DND-41 (cell line): ENCODE data around the gene MAPKAPK2.

ENCODE experiments used
- ATAC-seq: fragments of 200-7000 bp; cut with Tn5 transposase; 3 replicates; pipeline ENCODE4 v1.9.1; 2021; ENCODE audit warnings: low read depth; ENCODE audit not compliant: insufficient read depth
- DNase-seq: peaks from one replicate; pipeline ENCODE4 v3.0.0-alpha.2; 2020
- H2AFZ ChIP-seq: 2 replicates; pipeline ENCODE4 v1.6.0; 2012; ENCODE audit warnings: low read depth, low read length
- H3K27ac ChIP-seq: 2 replicates; pipeline ENCODE4 v1.5.1; 2012; ENCODE audit warnings: low read length, inconsistent platforms
- H3K27me3 ChIP-seq: fragments of 200-600 bp; sonication (generic); 2 replicates; pipeline ENCODE4 v1.6.0; 2012; ENCODE audit warnings: low read length, mild to moderate bottlenecking, inconsistent platforms; ENCODE audit not compliant: insufficient read depth, poor library complexity
- H3K36me3 ChIP-seq: 2 replicates; pipeline ENCODE4 v1.5.1; 2012; ENCODE audit warnings: low read length, inconsistent platforms; ENCODE audit not compliant: insufficient read depth
- H3K4me1 ChIP-seq: 2 replicates; pipeline ENCODE4 v1.5.1; 2012; ENCODE audit warnings: mild to moderate bottlenecking, low read length; ENCODE audit not compliant: insufficient read depth
- H3K4me2 ChIP-seq: 2 replicates; pipeline ENCODE4 v1.6.0; 2012; ENCODE audit warnings: mild to moderate bottlenecking, moderate library complexity, low read length, inconsistent platforms; ENCODE audit not compliant: insufficient read depth
- H3K4me3 ChIP-seq, 2 experiments: fragments of 200-600 bp in 1 of 2; shearing (Covaris generic) in 1 of 2; 2 replicates each; pipeline ENCODE4 v1.5.1; 2012 to 2016; ENCODE audit warnings: inconsistent platforms in 2 of 2, low read length in 2 of 2, mild to moderate bottlenecking in 2 of 2, low read depth in 1 of 2, moderate library complexity in 1 of 2
- H3K79me2 ChIP-seq: 2 replicates; pipeline ENCODE4 v1.6.0; 2012; ENCODE audit warnings: low read length, inconsistent platforms; ENCODE audit not compliant: insufficient read depth
- H3K9ac ChIP-seq: 2 replicates; pipeline ENCODE4 v1.6.0; 2012; ENCODE audit warnings: low read depth, mild to moderate bottlenecking, inconsistent platforms, low read length, moderate library complexity
- H3K9me3 ChIP-seq: 2 replicates; pipeline ENCODE4 v1.5.1; 2012; ENCODE audit warnings: low read length, moderate library complexity, mild to moderate bottlenecking, inconsistent platforms; ENCODE audit not compliant: insufficient read depth, severe bottlenecking
- H4K20me1 ChIP-seq: 2 replicates; pipeline ENCODE4 v1.6.0; 2012; ENCODE audit warnings: low read length; ENCODE audit not compliant: insufficient read depth
- EZH2 ChIP-seq: IDR thresholded peaks from 3 replicates; pipeline ENCODE4 v1.6.1; 2012; ENCODE audit warnings: borderline replicate concordance, low read depth, mild to moderate bottlenecking, moderate library complexity, low read length, inconsistent platforms; ENCODE audit not compliant: severe bottlenecking
- TF ChIP-seq, protein P1 (sequence below): IDR thresholded peaks from 2 replicates; pipeline ENCODE4 v1.5.1; 2012; ENCODE audit warnings: borderline replicate concordance, low read length, moderate library complexity, mild to moderate bottlenecking; ENCODE audit not compliant: poor library complexity, severe bottlenecking; ENCODE audit errors: extremely low read depth

The MAPKAPK2 gene

DNA sequence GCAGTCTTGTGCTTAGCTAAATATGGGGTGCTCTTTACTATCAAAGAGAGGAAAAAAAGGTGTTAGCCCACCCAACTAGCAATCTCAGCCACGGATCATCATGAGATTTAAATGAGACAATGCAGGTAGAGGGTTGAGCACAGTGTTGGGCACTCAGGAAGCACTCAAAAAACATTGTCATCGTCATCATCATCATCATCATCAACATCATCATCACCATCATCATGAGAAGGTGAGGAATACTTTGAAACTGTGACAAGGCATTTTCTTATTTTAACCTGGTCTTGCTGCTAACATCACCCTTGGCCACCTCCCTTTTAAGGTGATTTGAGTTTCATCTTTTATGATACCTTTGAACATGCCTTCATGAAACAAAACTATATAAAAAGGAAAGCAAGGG lies 3.3 kb upstream of the MAPKAPK2 start:
- DNase-seq (no peak), ATAC-seq (no peak)
- Histone ChIP-seq H3K4me2 (no peak overlapping the region), H3K27me3 (peaks cover 42% of the 10 kb centered on the region), H3K4me3 (no peak overlapping the region), H3K4me1 (peaks cover 11% of the 10 kb centered on the region), H4K20me1 (peaks cover 3% of the 10 kb centered on the region; the same call in 1 of the 2 replicates), H3K9me3 (no peaks in the 10 kb centered on the region), H3K36me3 (no peaks in the 10 kb centered on the region), H3K79me2 (peaks cover 8% of the 10 kb centered on the region), H3K9ac (no peak overlapping the region), H2AFZ (no peak overlapping the region), H3K27ac (no peak overlapping the region)
- TF ChIP-seq EZH2, result no peak
- TF ChIP-seq, protein P1, sequence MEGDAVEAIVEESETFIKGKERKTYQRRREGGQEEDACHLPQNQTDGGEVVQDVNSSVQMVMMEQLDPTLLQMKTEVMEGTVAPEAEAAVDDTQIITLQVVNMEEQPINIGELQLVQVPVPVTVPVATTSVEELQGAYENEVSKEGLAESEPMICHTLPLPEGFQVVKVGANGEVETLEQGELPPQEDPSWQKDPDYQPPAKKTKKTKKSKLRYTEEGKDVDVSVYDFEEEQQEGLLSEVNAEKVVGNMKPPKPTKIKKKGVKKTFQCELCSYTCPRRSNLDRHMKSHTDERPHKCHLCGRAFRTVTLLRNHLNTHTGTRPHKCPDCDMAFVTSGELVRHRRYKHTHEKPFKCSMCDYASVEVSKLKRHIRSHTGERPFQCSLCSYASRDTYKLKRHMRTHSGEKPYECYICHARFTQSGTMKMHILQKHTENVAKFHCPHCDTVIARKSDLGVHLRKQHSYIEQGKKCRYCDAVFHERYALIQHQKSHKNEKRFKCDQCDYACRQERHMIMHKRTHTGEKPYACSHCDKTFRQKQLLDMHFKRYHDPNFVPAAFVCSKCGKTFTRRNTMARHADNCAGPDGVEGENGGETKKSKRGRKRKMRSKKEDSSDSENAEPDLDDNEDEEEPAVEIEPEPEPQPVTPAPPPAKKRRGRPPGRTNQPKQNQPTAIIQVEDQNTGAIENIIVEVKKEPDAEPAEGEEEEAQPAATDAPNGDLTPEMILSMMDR, result no peak

DNA sequence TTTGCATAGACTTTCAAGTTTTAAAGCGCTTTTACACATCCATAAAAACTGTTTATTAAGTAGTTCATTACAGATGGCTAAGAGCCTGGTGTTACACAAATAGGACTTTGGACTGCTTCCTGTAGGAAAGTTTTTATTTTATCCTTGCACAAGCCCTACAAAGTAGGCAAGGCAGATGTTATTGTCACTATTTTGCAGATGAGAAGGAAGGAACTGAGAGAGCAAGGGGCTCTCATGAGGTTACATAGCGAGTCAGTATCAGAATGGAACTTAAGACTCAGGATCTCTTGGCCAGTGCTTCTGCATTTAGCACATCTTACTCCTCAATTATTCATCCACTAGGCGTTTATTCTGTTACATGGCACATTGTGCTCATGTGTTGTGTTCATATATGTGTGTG lies 2.6 kb upstream of the MAPKAPK2 start:
- H3K9ac ChIP-seq, result no peak overlapping the region
- ATAC-seq (no peak), DNase-seq (no peak)
- peaks cover 48% of the 10 kb centered on the region for H3K27me3 ChIP-seq
- peaks cover 9% of the 10 kb centered on the region; the same call in 1 of the 2 replicates for H4K20me1 ChIP-seq
- no peak overlapping the region for H3K27ac ChIP-seq
- H3K36me3 ChIP-seq, result no peaks in the 10 kb centered on the region
- H3K4me1 ChIP-seq, result peaks cover 18% of the 10 kb centered on the region
- no peak overlapping the region for H3K4me3 ChIP-seq
- no peak overlapping the region for H3K4me2 ChIP-seq
- no peaks in the 10 kb centered on the region for H3K9me3 ChIP-seq
- no peak overlapping the region for H2AFZ ChIP-seq
- TF ChIP-seq, protein P1, result no peak
- no peak for TF ChIP-seq EZH2
- H3K79me2 ChIP-seq, result peaks cover 14% of the 10 kb centered on the region

DNA sequence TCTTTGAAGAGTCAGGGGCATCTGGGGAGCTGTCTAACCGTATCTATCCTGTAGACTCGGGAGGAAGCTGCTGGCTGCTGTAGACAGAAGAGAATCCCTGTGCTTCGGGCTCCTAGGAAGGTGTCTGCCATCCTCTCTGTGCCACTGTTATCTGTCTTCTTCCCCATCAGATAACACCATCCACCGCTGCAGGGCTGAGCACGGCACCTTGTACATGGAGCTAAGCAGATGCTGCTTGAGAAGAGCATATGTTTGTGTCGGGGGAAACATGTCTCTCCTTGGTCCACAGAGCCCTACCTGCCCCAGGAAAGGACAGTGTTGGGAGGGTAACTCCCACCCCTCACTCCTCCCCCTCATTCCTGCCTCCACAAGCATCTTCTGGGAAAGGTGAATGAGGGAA lies 1.4 kb upstream of the MAPKAPK2 start:
- H3K36me3 ChIP-seq, result no peaks in the 10 kb centered on the region
- TF ChIP-seq, protein P1, result no peak
- no peak for TF ChIP-seq EZH2
- no peak overlapping the region for H3K9ac ChIP-seq
- H3K4me3 ChIP-seq, result no peak overlapping the region
- peaks cover 26% of the 10 kb centered on the region for H3K79me2 ChIP-seq
- H3K27ac ChIP-seq, result no peak overlapping the region
- H3K27me3 ChIP-seq, result peaks cover 48% of the 10 kb centered on the region
- H3K9me3 ChIP-seq, result no peaks in the 10 kb centered on the region
- DNase-seq (no peak), ATAC-seq (no peak)
- peaks cover 28% of the 10 kb centered on the region for H3K4me1 ChIP-seq
- H2AFZ ChIP-seq, result no peak overlapping the region
- no peak overlapping the region for H3K4me2 ChIP-seq
- H4K20me1 ChIP-seq, result peaks cover 21% of the 10 kb centered on the region

DNA sequence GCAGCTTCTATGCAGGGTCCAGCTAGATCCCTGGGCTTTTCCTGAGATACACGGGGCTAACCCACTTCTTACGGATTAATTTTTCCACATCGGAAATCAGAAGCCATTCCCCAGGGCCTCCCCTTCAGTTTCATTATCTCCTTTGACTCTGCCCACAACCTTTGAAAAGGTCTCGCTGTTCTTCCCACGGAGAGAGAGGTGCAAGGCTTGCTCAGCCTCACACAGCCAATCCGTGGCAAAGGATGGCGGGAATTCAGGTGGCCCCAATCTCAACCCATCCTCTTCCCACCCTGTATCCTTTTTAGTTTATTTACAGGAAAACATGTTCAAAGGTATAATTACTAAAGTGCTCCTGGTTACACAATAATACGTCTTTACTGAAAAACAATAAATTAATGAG lies 702 bp upstream of the MAPKAPK2 start:
- Histone ChIP-seq H3K9me3 (no peaks in the 10 kb centered on the region), H3K27me3 (peaks cover 46% of the 10 kb centered on the region), H3K9ac (no peak overlapping the region), H3K27ac (no peak overlapping the region), H4K20me1 (peaks cover 24% of the 10 kb centered on the region), H2AFZ (no peak overlapping the region), H3K36me3 (no peaks in the 10 kb centered on the region), H3K4me1 (peaks cover 28% of the 10 kb centered on the region), H3K79me2 (peaks cover 29% of the 10 kb centered on the region), H3K4me3 (no peak overlapping the region), H3K4me2 (peak overlapping the region; percentile 73)
- ATAC-seq (no peak), DNase-seq (no peak)
- TF ChIP-seq, protein P1, result no peak
- no peak for TF ChIP-seq EZH2
